Neural cell (in vitro differentiated cells): ENCODE data around the gene RPS4Y1. TPM values are rescaled to one million over a fixed set of nuclear protein-coding genes. Genes with fewer than 3 reads are reported as not detected.

Experiments
- H2AFZ ChIP-seq: fragments of 200-600, 300-800 bp; sonication (generic), shearing (Covaris generic); 2 replicates; pipeline ENCODE4 v1.6.0; 2014; ENCODE audit warnings: low read depth, mild to moderate bottlenecking, antibody characterized with exemption, low read length, moderate library complexity
- H3F3A ChIP-seq: fragments of 200-600 bp; shearing (Covaris generic); 2 replicates; pipeline ENCODE4 v1.6.1; 2016; ENCODE audit warnings: mild to moderate bottlenecking, moderate library complexity, mixed read lengths, antibody characterized with exemption, low read length; ENCODE audit not compliant: insufficient read depth, poor library complexity, severe bottlenecking
- H3K27ac ChIP-seq: fragments of 200-600, 300-800 bp; sonication (generic), shearing (Covaris generic); 2 replicates; pipeline ENCODE4 v1.5.1; 2014; ENCODE audit warnings: mild to moderate bottlenecking, low read length, moderate library complexity
- H3K27me3 ChIP-seq: fragments of 300-800, 200-600 bp; sonication (generic), shearing (Covaris generic); 2 replicates; pipeline ENCODE4 v1.6.0; 2014; ENCODE audit warnings: mild to moderate bottlenecking, low read depth, low read length, moderate library complexity; ENCODE audit not compliant: insufficient read depth
- H3K36me3 ChIP-seq: fragments of 300-800, 200-600 bp; sonication (generic), shearing (Covaris generic); 2 replicates; pipeline ENCODE4 v1.5.1; 2014; ENCODE audit warnings: mild to moderate bottlenecking, antibody characterized with exemption, low read length, moderate library complexity; ENCODE audit not compliant: insufficient read depth
- H3K4me2 ChIP-seq: fragments of 300-800, 200-600 bp; sonication (generic), shearing (Covaris generic); 2 replicates; pipeline ENCODE4 v1.6.0; 2014; ENCODE audit warnings: mild to moderate bottlenecking, low read length
- H3K4me3 ChIP-seq: fragments of 300-800, 200-600 bp; sonication (generic), shearing (Covaris generic); 2 replicates; pipeline ENCODE4 v1.5.1; 2014; ENCODE audit warnings: mild to moderate bottlenecking, low read length, moderate library complexity
- H3K79me2 ChIP-seq: fragments of 200-600 bp; shearing (Covaris generic); replicated peaks from 2 replicates; pipeline ENCODE4 v1.6.0; 2014; ENCODE audit warnings: mild to moderate bottlenecking, low read length, moderate library complexity; ENCODE audit not compliant: insufficient read depth
- H3K9ac ChIP-seq: fragments of 300-800, 200-600 bp; sonication (generic), shearing (Covaris generic); 2 replicates; pipeline ENCODE4 v1.6.1; 2016; ENCODE audit warnings: mild to moderate bottlenecking, low read length, mixed read lengths
- H3K9me2 ChIP-seq: fragments of 200-600 bp; shearing (Covaris generic); 2 replicates; pipeline ENCODE4 v1.6.1; 2016; ENCODE audit warnings: mild to moderate bottlenecking, low read length, mixed read lengths; ENCODE audit not compliant: insufficient read depth
- H3K9me3 ChIP-seq: fragments of 200-600, 300-800 bp; sonication (generic), shearing (Covaris generic); 2 replicates; pipeline ENCODE4 v1.6.1; 2016; ENCODE audit warnings: mild to moderate bottlenecking, mixed run types, low read length, moderate library complexity, mixed read lengths
- H4K20me1 ChIP-seq: fragments of 200-600 bp; shearing (Covaris generic); 2 replicates; pipeline ENCODE4 v1.6.1; 2016; ENCODE audit warnings: mild to moderate bottlenecking, mixed run types; ENCODE audit not compliant: insufficient read depth
- EP300 ChIP-seq: fragments of 450-650 bp; conservative IDR thresholded peaks from 2 replicates; pipeline ENCODE4 v1.6.1; 2014; ENCODE audit warnings: antibody characterized with exemption, mild to moderate bottlenecking, moderate library complexity; ENCODE audit not compliant: poor library complexity, severe bottlenecking
- EZH2 ChIP-seq: fragments of 200-600, 300-800 bp; shearing (Covaris generic), sonication (generic); IDR thresholded peaks from 2 replicates; pipeline ENCODE4 v1.6.1; 2014; ENCODE audit warnings: antibody characterized with exemption, low read length, borderline replicate concordance, mild to moderate bottlenecking; ENCODE audit not compliant: insufficient read depth, poor library complexity, severe bottlenecking
- MXI1 ChIP-seq: fragments of 450-650 bp; conservative IDR thresholded peaks from 2 replicates; pipeline ENCODE4 v1.6.1; 2014; ENCODE audit warnings: antibody characterized with exemption, mild to moderate bottlenecking; ENCODE audit not compliant: poor library complexity, severe bottlenecking
- POLR2AphosphoS5 ChIP-seq: IDR thresholded peaks from 2 replicates; pipeline ENCODE4 v1.6.1; 2012
- RAD21 ChIP-seq: fragments of 450-650 bp; conservative IDR thresholded peaks from 2 replicates; pipeline ENCODE4 v1.6.1; 2014; ENCODE audit warnings: antibody characterized with exemption, mild to moderate bottlenecking, moderate library complexity
- REST ChIP-seq: IDR thresholded peaks from 2 replicates; pipeline ENCODE4 v1.6.1; 2012; ENCODE audit warnings: borderline replicate concordance
- SMC3 ChIP-seq: fragments of 450-650 bp; conservative IDR thresholded peaks from 2 replicates; pipeline ENCODE4 v1.6.1; 2014; ENCODE audit warnings: antibody characterized with exemption, mild to moderate bottlenecking, moderate library complexity; ENCODE audit not compliant: poor library complexity
- TAF1 ChIP-seq: IDR thresholded peaks from 2 replicates; pipeline ENCODE4 v1.6.1; 2012; ENCODE audit warnings: low read depth
- polyA plus RNA-seq: library from polyadenylated mRNA; depleted of rRNA; stranded (reverse); fragments of >200 nt; gene quantifications from 2 replicates; pipeline ENCODE4 v1.2.3, GENCODE V29; 2014
- TF ChIP-seq, protein P1 (sequence below): fragments of 450-650 bp; IDR thresholded peaks from 2 replicates; pipeline ENCODE4 v1.5.1; 2014; ENCODE audit warnings: antibody characterized with exemption, mild to moderate bottlenecking, moderate library complexity; ENCODE audit not compliant: poor library complexity, severe bottlenecking

Gene RPS4Y1
- polyA plus RNA-seq, 1 donor from 2014 or later, result 224 TPM

DNA sequence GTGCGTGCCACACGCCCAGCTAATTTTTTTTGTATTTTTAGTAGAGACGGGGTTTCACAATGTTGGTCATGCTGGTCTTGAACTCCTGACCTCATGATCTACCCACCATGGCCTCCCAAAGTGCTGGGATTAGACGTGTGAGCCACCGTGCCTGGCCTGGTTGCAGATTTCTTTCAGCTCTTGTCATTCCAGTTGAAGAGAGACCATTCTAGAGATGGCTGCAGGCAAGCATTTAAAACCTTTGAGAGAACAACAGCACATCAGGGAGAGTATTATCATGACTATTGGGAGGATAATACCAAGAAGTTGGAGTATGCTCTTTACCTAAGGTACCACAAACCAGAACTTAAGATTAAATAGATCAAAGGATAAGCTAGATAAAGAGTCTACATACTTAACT lies 12.9 kb upstream of the RPS4Y1 start:
- Histone ChIP-seq H3K9me3 (no peaks in the 10 kb centered on the region), H3F3A (no peaks in the 10 kb centered on the region), H3K4me3 (no peak overlapping the region), H3K79me2 (no peaks in the 10 kb centered on the region), H3K27me3 (no peaks in the 10 kb centered on the region), H3K9me2 (no peaks in the 10 kb centered on the region), H4K20me1 (no peaks in the 10 kb centered on the region), H3K36me3 (no peaks in the 10 kb centered on the region), H3K27ac (no peak overlapping the region), H3K9ac (no peak overlapping the region), H2AFZ (no peak overlapping the region), H3K4me2 (no peak overlapping the region)
- TF ChIP-seq RAD21 (no peak), TAF1 (no peak), EP300 (no peak), EZH2 (no peak), POLR2AphosphoS5 (no peak), SMC3 (no peak), REST (no peak), MXI1 (no peak)
- TF ChIP-seq, protein P1, sequence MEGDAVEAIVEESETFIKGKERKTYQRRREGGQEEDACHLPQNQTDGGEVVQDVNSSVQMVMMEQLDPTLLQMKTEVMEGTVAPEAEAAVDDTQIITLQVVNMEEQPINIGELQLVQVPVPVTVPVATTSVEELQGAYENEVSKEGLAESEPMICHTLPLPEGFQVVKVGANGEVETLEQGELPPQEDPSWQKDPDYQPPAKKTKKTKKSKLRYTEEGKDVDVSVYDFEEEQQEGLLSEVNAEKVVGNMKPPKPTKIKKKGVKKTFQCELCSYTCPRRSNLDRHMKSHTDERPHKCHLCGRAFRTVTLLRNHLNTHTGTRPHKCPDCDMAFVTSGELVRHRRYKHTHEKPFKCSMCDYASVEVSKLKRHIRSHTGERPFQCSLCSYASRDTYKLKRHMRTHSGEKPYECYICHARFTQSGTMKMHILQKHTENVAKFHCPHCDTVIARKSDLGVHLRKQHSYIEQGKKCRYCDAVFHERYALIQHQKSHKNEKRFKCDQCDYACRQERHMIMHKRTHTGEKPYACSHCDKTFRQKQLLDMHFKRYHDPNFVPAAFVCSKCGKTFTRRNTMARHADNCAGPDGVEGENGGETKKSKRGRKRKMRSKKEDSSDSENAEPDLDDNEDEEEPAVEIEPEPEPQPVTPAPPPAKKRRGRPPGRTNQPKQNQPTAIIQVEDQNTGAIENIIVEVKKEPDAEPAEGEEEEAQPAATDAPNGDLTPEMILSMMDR, result no peak

- Histone ChIP-seq H3F3A (no peaks in the 10 kb centered on the region), H2AFZ (no peak overlapping the region), H3K9me3 (no peaks in the 10 kb centered on the region), H3K36me3 (no peaks in the 10 kb centered on the region), H3K79me2 (no peaks in the 10 kb centered on the region), H3K27ac (no peak overlapping the region), H3K9me2 (no peaks in the 10 kb centered on the region), H3K27me3 (no peaks in the 10 kb centered on the region), H4K20me1 (no peaks in the 10 kb centered on the region), H3K4me3 (no peak overlapping the region), H3K4me2 (no peak overlapping the region), H3K9ac (no peak overlapping the region)
- TF ChIP-seq EP300, result no peak
- no peak for TF ChIP-seq TAF1
- TF ChIP-seq MXI1, result no peak
- no peak for TF ChIP-seq POLR2AphosphoS5
- TF ChIP-seq, protein P1, result no peak
- TF ChIP-seq RAD21, result no peak
- no peak for TF ChIP-seq EZH2
- TF ChIP-seq REST, result no peak
- TF ChIP-seq SMC3, result no peak
Measured at GRCh38 chrY:2835230-2835629, 6.2 kb upstream of the RPS4Y1 start.
